IMR-90 (cell line): ENCODE measurements around the gene ZMYND11. TPM values are rescaled to one million over a fixed set of nuclear protein-coding genes. Genes with fewer than 3 reads are reported as not detected.

Experiments
- ATAC-seq: fragments of 200-7000 bp; cut with Tn5 transposase; 2 replicates; pipeline ENCODE4 v1.9.1; 2020; ENCODE audit warnings: low read depth, mild to moderate bottlenecking, moderate library complexity
- BruUV-seq: library from RNA; stranded (reverse); fragments of 400-500 nt; replicated peaks from 2 replicates; lab custom pipeline; 2021; lab: Mats Ljungman, UMichigan
- CTCF ChIA-PET: fragments of 300-600 bp; formaldehyde crosslinking; extraction: SDS; loops from one replicate; lab custom pipeline; 2021; ENCODE audit warnings: antibody characterized with exemption; lab: Yijun Ruan, JAX
- POLR2A ChIA-PET: fragments of 300-600 bp; sonication (Branson Sonifier 250); formaldehyde crosslinking; loops from one replicate; lab custom pipeline; 2022; ENCODE audit warnings: antibody characterized with exemption; ENCODE audit not compliant: unreplicated experiment; lab: Charles Lee
- DNase-seq: peaks from one replicate; pipeline ENCODE4 v3.0.0; 2013
- H2AFZ ChIP-seq: replicated peaks from 2 replicates; pipeline ENCODE3; 2013; ENCODE audit warnings: low read length, mild to moderate bottlenecking; ENCODE audit not compliant: poor library complexity
- H2AK5ac ChIP-seq: 2 replicates; pipeline ENCODE4 v1.6.1; 2013; ENCODE audit warnings: low read depth, low read length, inconsistent platforms
- H2AK9ac ChIP-seq: replicated peaks from 2 replicates; pipeline ENCODE3; 2013; ENCODE audit warnings: mild to moderate bottlenecking, low read depth, low read length, moderate library complexity; ENCODE audit not compliant: poor library complexity
- H2BK120ac ChIP-seq: 2 replicates; pipeline ENCODE4 v1.6.1; 2013; ENCODE audit warnings: low read depth, low read length, inconsistent platforms
- H2BK15ac ChIP-seq: 3 replicates; pipeline ENCODE4 v1.6.1; 2013; ENCODE audit warnings: low read depth, low read length, inconsistent platforms
- H2BK20ac ChIP-seq: 2 replicates; pipeline ENCODE4 v1.6.1; 2013; ENCODE audit warnings: low read depth, mild to moderate bottlenecking, inconsistent platforms, low read length, moderate library complexity
- H2BK5ac ChIP-seq: 2 replicates; pipeline ENCODE4 v1.6.1; 2013; ENCODE audit warnings: mild to moderate bottlenecking, low read depth, low read length, inconsistent platforms; ENCODE audit not compliant: poor library complexity, severe bottlenecking
- H3K14ac ChIP-seq: replicated peaks from 2 replicates; pipeline ENCODE4 v1.6.1; 2013; ENCODE audit warnings: low read depth, low read length, inconsistent platforms
- H3K18ac ChIP-seq: 2 replicates; pipeline ENCODE4 v1.6.1; 2013; ENCODE audit warnings: low read depth, low read length, control low read depth
- H3K23ac ChIP-seq: 2 replicates; pipeline ENCODE4 v1.6.1; 2013; ENCODE audit warnings: low read depth, low read length, inconsistent platforms
- H3K27ac ChIP-seq: 2 replicates; pipeline ENCODE4 v1.5.1; 2013; ENCODE audit warnings: mild to moderate bottlenecking, control low read depth, low read length; ENCODE audit not compliant: insufficient read depth
- H3K27me3 ChIP-seq: 2 replicates; pipeline ENCODE4 v1.6.1; 2013; ENCODE audit warnings: low read length; ENCODE audit not compliant: control insufficient read depth, insufficient read depth
- H3K36me3 ChIP-seq: 2 replicates; pipeline ENCODE4 v1.6.1; 2013; ENCODE audit warnings: low read length, mixed read lengths; ENCODE audit not compliant: control insufficient read depth, insufficient read depth
- H3K4ac ChIP-seq: 2 replicates; pipeline ENCODE4 v1.6.1; 2013; ENCODE audit warnings: low read depth, low read length, inconsistent platforms
- H3K4me1 ChIP-seq: 2 replicates; pipeline ENCODE4 v1.6.1; 2013; ENCODE audit warnings: low read length, mixed read lengths; ENCODE audit not compliant: control insufficient read depth, insufficient read depth
- H3K4me2 ChIP-seq: 2 replicates; pipeline ENCODE4 v1.6.1; 2013; ENCODE audit warnings: low read depth, mild to moderate bottlenecking, control low read depth, low read length, moderate library complexity
- H3K4me3 ChIP-seq: 2 replicates; pipeline ENCODE4 v1.5.1; 2013; ENCODE audit warnings: low read depth, mild to moderate bottlenecking, control low read depth, low read length, moderate library complexity; ENCODE audit not compliant: insufficient read depth
- H3K56ac ChIP-seq: 2 replicates; pipeline ENCODE4 v1.6.1; 2013; ENCODE audit warnings: low read length, inconsistent platforms; ENCODE audit not compliant: insufficient read depth; ENCODE audit errors: extremely low read depth
- H3K79me1 ChIP-seq, 2 experiments: 2 replicates each; pipeline ENCODE4 v1.6.1; 2013; ENCODE audit warnings: low read length in 2 of 2, inconsistent platforms in 1 of 2, low read depth in 1 of 2
- H3K9ac ChIP-seq: 2 replicates; pipeline ENCODE4 v1.6.1; 2013; ENCODE audit warnings: low read depth, low read length, control low read depth
- H3K9me1 ChIP-seq: 2 replicates; pipeline ENCODE4 v1.6.1; 2013; ENCODE audit warnings: low read length, inconsistent platforms; ENCODE audit not compliant: insufficient read depth
- H3K9me3 ChIP-seq: 2 replicates; pipeline ENCODE4 v1.6.1; 2013; ENCODE audit warnings: low read length; ENCODE audit not compliant: control insufficient read depth, insufficient read depth
- H4K20me1 ChIP-seq: 2 replicates; pipeline ENCODE4 v1.6.1; 2013; ENCODE audit warnings: low read length, inconsistent platforms; ENCODE audit not compliant: insufficient read depth
- H4K5ac ChIP-seq: 2 replicates; pipeline ENCODE4 v1.6.1; 2013; ENCODE audit warnings: mild to moderate bottlenecking, low read depth, low read length, control low read depth
- H4K8ac ChIP-seq, 2 experiments: 2 replicates each; pipeline ENCODE4 v1.6.1; 2013; ENCODE audit warnings: low read depth in 2 of 2, low read length in 2 of 2, control low read depth in 1 of 2, inconsistent platforms in 1 of 2
- H4K91ac ChIP-seq: 2 replicates; pipeline ENCODE4 v1.6.1; 2013; ENCODE audit warnings: low read depth, low read length, inconsistent platforms; ENCODE audit not compliant: insufficient read depth
- FOS ChIP-seq: fragments of 150-350 bp; IDR thresholded peaks from 2 replicates; pipeline ENCODE4 v1.6.1; 2016; ENCODE audit warnings: low read depth, low read length
- MAFK ChIP-seq: IDR thresholded peaks from 2 replicates; pipeline ENCODE4 v1.6.1; 2012; ENCODE audit warnings: low read depth, low read length, improper control_type of control experiment
- WGBS, 2 experiments: methylation state at CpG; one replicate each; pipeline versions ENCODE4 v1.1.5 to v1.1.7; 2013; ENCODE audit warnings: missing lambda C conversion rate in 2 of 2; ENCODE audit not compliant: insufficient read length in 1 of 2; ENCODE audit errors: extremely low coverage in 2 of 2; 5-methylcytosine and 5-hydroxymethylcytosine counted together
- dilution Hi-C: fragments of 300-500 bp; cut with HindIII; formaldehyde crosslinking; loops from one replicate; pipeline ENCODE4 v1.14.3; 2018; ENCODE audit warnings: low sequenced_read_pairs; ENCODE audit not compliant: unreplicated experiment
- in situ Hi-C: fragments of 300-500 bp; cut with MboI; formaldehyde crosslinking; loops from 3 replicates; pipeline ENCODE4 v1.14.3; 2019; ENCODE audit warnings: low sequenced_read_pairs, inconsistent platforms, mixed read lengths
- intact Hi-C: fragments of 100-400 bp; cut with micrococcal nuclease; formaldehyde crosslinking; loops from 2 replicates; pipeline ENCODE4 v1.10.0; 2022
- polyA plus RNA-seq, 3 experiments: library from polyadenylated mRNA; depleted of rRNA; stranded (reverse); fragments of >200 nt; gene quantifications; 2 replicates each; pipeline ENCODE4 v1.2.3, GENCODE V29; 2012; ENCODE audit warnings: low replicate concordance in 1 of 3
- total RNA-seq: library from RNA; depleted of rRNA; stranded (reverse); fragments of >200 nt; gene quantifications from 2 replicates; pipeline ENCODE4 v1.2.3, GENCODE V29; 2012
- TF ChIP-seq, protein P1 (sequence below): fragments of 150-350 bp; IDR thresholded peaks from 2 replicates; pipeline ENCODE4 v1.6.1; 2016; ENCODE audit warnings: low read depth, mild to moderate bottlenecking, low read length, moderate library complexity, borderline replicate concordance

Gene ZMYND11
- total and polyA plus RNA-seq, 2 of the 4 experiments (the other 2 are of a cell fraction), result 39.5 to 72.2 TPM

DNA sequence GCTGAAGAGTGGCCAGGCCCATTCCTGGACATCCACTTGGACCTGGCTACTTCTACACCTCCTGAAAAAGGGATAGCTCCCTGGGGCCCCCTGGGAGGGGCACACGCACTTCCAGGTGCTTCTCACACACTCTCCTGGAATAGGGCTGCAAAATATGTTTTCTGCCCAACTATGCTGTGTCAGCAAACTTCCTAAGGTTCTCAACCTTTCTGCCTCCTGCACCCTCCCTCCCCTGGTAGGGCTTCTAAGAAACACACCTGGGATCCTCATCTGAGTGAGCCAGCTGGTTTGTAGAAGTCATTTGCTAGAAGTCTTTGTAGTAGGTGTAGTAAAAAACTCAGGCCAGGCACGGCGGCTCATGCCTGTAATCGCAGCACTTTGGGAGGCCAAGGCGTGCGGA, 136.5 kb downstream of the ZMYND11 start:
- Histone ChIP-seq H2BK15ac (no peak overlapping the region), H3K4me2 (no peak overlapping the region), H3K36me3 (peaks cover 8% of the 10 kb centered on the region), H2BK5ac (no peak overlapping the region), H2AK9ac (no peak overlapping the region), H3K18ac (no peak overlapping the region), H4K91ac (no peak overlapping the region), H2AK5ac (no peak overlapping the region), H2AFZ (no peak overlapping the region), H3K9ac (no peak overlapping the region), H3K27me3 (no peaks in the 10 kb centered on the region), H2BK20ac (no peak overlapping the region), H3K23ac (no peak overlapping the region), H3K27ac (no peak overlapping the region), H4K20me1 (no peaks in the 10 kb centered on the region), H3K56ac (no peak overlapping the region), H3K9me1 (peaks cover 13% of the 10 kb centered on the region), H3K4me1 (peaks cover 3% of the 10 kb centered on the region), H2BK120ac (no peak overlapping the region), H4K8ac (no peak overlapping the region), H3K79me1 (peaks cover 0 to 2% of the 10 kb centered on the region in 2 experiments; a peak in 1 of 4 replicates), H3K4me3 (no peak overlapping the region), H3K14ac (no peak overlapping the region), H4K5ac (no peak overlapping the region), H3K9me3 (no peaks in the 10 kb centered on the region), H3K4ac (no peak overlapping the region)
- TF ChIP-seq FOS, result no peak
- TF ChIP-seq, protein P1, sequence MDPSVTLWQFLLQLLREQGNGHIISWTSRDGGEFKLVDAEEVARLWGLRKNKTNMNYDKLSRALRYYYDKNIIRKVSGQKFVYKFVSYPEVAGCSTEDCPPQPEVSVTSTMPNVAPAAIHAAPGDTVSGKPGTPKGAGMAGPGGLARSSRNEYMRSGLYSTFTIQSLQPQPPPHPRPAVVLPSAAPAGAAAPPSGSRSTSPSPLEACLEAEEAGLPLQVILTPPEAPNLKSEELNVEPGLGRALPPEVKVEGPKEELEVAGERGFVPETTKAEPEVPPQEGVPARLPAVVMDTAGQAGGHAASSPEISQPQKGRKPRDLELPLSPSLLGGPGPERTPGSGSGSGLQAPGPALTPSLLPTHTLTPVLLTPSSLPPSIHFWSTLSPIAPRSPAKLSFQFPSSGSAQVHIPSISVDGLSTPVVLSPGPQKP, result no peak
- TF ChIP-seq MAFK, result peak; percentile 89
- 100% methylated on average over 1 of the region's 6 CpGs; no CpG with 5 or more reads in 1 of the 2 experiments for WGBS, 2 experiments
- ChIA-PET CTCF (interaction anchor here (0.7 kb wide), 1 partner anchor 14 kb away, joined by 3 read pairs; no protein-coding TSS in a partner anchor), POLR2A (no interaction called here)
- in situ Hi-C loops, result no loop called here
- dilution Hi-C loops, result no loop called here
- intact Hi-C loops, result no loop called here
- no peak for ATAC-seq
- BruUV-seq, result no TSS peak
- DNase-seq, result no peak
